Measurements from ENCODE around the gene NKD2. TPM values are rescaled to one million over a fixed set of nuclear protein-coding genes. Genes with fewer than 3 reads are reported as not detected.
A peak's percentile ranks its signal among the peaks of the same experiment; 100 is the strongest.

NKD2 gene
- total and polyA plus RNA-seq, 11 donors = 0.56 to 6.6 (median 2.3) TPM

- H3K4me1 ChIP-seq = peaks cover 0 to 31% (median 13%) of the 10 kb centered on the region in 12 donors
- TF ChIP-seq CTCF (IDR thresholded peaks at IDR 0.05) (no peak), POLR2A (IDR thresholded peaks at IDR 0.05) (no peak)
- H3K27ac ChIP-seq = peak overlapping the region in 9 of 12 donors; percentile 24 to 77 (median 51)
- H3K4me3 ChIP-seq = no peak overlapping the region
- peak in 1 of 4 donors; percentile 0 for ATAC-seq
- H3K36me3 ChIP-seq = peaks cover 0 to 68% (median 48%) of the 10 kb centered on the region in 9 donors
- no peaks in the 10 kb centered on the region for H3K27me3 ChIP-seq
- 74 to 88% (median 83%) methylated on average over 9 to 16 of the region's 16 CpGs for WGBS, 4 donors
- intact Hi-C loops (cut with DNase I) = loop anchor here in 4 of 10 donors (5.0 to 10.0 kb wide), 3 partner anchors 83 to 91 kb away; no protein-coding TSS in a partner anchor
- DNase-seq = peak in 2 of 5 donors; percentile 23 to 42
- no peaks in the 10 kb centered on the region for H3K9me3 ChIP-seq
Observed at GRCh38 chr5:1051366-1051720, 42.7 kb downstream of the NKD2 start.

- ATAC-seq (no peak), DNase-seq (peak in 2 of 5 donors; percentile 15 to 49)
- intact Hi-C loops (cut with DNase I) = loop anchor here in 4 of 10 donors (5.0 to 10.0 kb wide), 3 partner anchors 83 to 90 kb away; no protein-coding TSS in a partner anchor
- Histone ChIP-seq H3K36me3 (peaks cover 0 to 76% (median 56%) of the 10 kb centered on the region in 9 donors), H3K4me3 (no peak overlapping the region), H3K4me1 (peaks cover 0 to 31% (median 13%) of the 10 kb centered on the region in 12 donors), H3K27ac (peak overlapping the region in 9 of 12 donors; percentile 31 to 77 (median 62)), H3K27me3 (no peaks in the 10 kb centered on the region), H3K9me3 (no peaks in the 10 kb centered on the region)
- TF ChIP-seq POLR2A (IDR thresholded peaks at IDR 0.05) (no peak), CTCF (IDR thresholded peaks at IDR 0.05) (no peak)
- 87 to 96% (median 90%) methylated on average over 4 to 17 of the region's 17 CpGs for WGBS, 4 donors
Observed at GRCh38 chr5:1052076-1052475, 43.5 kb downstream of the NKD2 start.

- ATAC-seq (peak; percentile 44 to 72 (median 49)), DNase-seq (peak in 4 of 5 donors; percentile 57 to 73 (median 68))
- WGBS, 4 donors = 69 to 74% (median 73%) methylated on average over 20 to 29 of the region's 29 CpGs
- Histone ChIP-seq H3K9me3 (no peaks in the 10 kb centered on the region), H3K27me3 (no peaks in the 10 kb centered on the region), H3K36me3 (peaks cover 0 to 83% (median 62%) of the 10 kb centered on the region in 9 donors), H3K4me3 (no peak overlapping the region), H3K4me1 (peaks cover 0 to 31% (median 13%) of the 10 kb centered on the region in 12 donors), H3K27ac (peak overlapping the region in 9 of 12 donors; percentile 31 to 77 (median 62))
- intact Hi-C loops (cut with DNase I) = loop anchor here in 4 of 10 donors (5.0 to 10.0 kb wide), 3 partner anchors 82 to 89 kb away; no protein-coding TSS in a partner anchor
- TF ChIP-seq CTCF (IDR thresholded peaks at IDR 0.05) (peak in 7 of 12 donors; percentile 3 to 25 (median 22)), POLR2A (IDR thresholded peaks at IDR 0.05) (no peak)
Observed at GRCh38 chr5:1052641-1053390, 44.2 kb downstream of the NKD2 start.

- intact Hi-C loops (cut with DNase I) = loop anchor here in 4 of 10 donors (5.0 to 10.0 kb wide), 3 partner anchors 81 to 89 kb away; no protein-coding TSS in a partner anchor
- H3K9me3 ChIP-seq = no peaks in the 10 kb centered on the region
- no peak for TF ChIP-seq CTCF (IDR thresholded peaks at IDR 0.05)
- no peak for TF ChIP-seq POLR2A (IDR thresholded peaks at IDR 0.05)
- DNase-seq = peak in 3 of 5 donors; percentile 40 to 64 (median 56)
- no peak overlapping the region for H3K4me3 ChIP-seq
- ATAC-seq = peak in 1 of 4 donors; percentile 0
- H3K27me3 ChIP-seq = no peaks in the 10 kb centered on the region
- H3K4me1 ChIP-seq = peaks cover 0 to 31% (median 13%) of the 10 kb centered on the region in 12 donors
- peaks cover 0 to 90% (median 69%) of the 10 kb centered on the region in 9 donors for H3K36me3 ChIP-seq
- WGBS, 4 donors = 85 to 89% (median 86%) methylated on average over 18 to 32 of the region's 32 CpGs
- H3K27ac ChIP-seq = peak overlapping the region in 7 of 12 donors; percentile 17 to 77 (median 67)
Observed at GRCh38 chr5:1053391-1054017, 44.9 kb downstream of the NKD2 start.
